ENCODE data around the gene PXDN.

Gene PXDN

DNA sequence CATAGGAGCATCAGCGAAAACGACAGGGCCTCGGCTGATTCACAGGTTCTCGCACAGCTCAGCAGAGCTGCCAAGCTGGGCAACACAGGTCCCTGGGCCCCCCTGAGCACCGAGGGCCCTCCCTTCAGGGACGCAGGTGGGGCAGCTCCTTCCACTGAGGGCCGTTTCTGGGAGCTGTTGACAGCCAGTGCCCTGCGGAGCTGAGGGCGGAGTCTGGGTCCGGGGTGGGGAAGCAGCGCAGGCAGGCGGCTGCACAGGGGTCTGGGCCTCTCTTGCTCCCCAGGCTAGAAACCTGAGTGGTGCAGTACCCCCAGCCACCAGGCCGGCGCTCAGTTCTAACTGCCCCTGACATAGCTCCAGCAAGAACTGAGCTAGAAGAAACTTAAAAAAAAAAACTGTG lies 65.7 kb downstream of the PXDN start:
- Histone ChIP-seq H3K27ac (no peak overlapping the region), H3K4me3 (no peak overlapping the region)

DNA sequence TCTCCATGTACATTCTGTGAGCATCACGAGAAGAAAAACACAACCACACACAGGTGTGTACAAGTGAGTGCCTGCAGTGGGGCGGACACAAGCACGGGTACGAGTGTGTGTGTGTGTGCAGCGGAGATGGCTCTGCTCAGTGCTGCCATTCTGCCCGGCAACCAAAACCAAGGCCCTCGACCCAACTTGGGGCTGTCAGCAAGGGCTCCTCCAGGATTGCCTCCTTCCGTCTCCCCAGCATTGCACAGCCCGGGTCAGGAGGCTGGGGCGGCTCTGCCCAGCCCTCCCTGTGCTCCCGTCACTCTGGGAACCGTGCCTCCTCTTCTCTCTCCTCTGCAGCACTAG lies 66.5 kb downstream of the PXDN start:
- H3K27ac ChIP-seq: no peak overlapping the region
- H3K4me3 ChIP-seq: no peak overlapping the region

DNA sequence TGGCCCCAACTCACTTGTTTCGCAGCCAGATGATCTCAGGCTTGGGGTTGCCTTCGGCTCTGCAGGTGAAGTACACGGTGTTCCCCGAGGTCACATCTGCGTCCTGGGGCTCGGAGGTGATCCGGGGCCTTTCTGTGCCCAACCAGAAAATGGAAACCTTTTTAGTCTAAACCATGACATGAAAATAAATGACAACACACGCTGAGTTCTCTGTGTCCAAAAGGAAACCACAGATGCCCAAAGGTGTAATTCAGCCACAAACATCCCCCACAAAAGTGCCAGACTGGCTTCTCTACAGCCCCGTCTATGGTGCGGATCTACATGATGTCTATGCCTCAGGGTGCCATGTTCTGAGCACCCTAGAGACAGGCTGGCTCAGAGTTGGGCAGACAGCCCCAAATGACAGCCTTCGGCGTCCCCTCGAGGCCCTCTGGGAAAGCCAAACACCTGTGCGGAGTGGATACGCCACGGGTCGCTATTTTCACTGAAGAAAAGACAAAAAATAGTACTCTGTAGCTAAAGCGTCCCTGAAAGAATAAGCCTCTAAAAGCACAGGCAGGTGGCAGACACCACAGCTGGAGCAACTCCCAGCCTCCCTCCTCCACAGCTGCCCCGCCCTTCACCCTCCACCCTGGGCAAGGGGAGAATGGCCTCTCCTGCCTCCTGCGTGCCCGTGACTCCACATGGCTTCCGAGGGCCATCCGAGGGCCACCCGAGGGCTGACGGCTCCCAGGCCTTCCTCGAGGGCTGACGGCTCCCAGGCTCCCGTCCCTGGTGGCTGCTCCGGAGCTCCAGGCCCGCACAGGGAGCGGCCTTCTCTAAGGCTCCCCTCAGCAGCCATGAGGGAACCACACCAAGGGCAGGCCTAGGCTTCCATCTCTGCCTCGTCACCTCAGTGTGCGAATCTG lies 67.1 kb downstream of the PXDN start:
- Histone ChIP-seq H3K4me3 (no peak overlapping the region), H3K27ac (no peak overlapping the region)

DNA sequence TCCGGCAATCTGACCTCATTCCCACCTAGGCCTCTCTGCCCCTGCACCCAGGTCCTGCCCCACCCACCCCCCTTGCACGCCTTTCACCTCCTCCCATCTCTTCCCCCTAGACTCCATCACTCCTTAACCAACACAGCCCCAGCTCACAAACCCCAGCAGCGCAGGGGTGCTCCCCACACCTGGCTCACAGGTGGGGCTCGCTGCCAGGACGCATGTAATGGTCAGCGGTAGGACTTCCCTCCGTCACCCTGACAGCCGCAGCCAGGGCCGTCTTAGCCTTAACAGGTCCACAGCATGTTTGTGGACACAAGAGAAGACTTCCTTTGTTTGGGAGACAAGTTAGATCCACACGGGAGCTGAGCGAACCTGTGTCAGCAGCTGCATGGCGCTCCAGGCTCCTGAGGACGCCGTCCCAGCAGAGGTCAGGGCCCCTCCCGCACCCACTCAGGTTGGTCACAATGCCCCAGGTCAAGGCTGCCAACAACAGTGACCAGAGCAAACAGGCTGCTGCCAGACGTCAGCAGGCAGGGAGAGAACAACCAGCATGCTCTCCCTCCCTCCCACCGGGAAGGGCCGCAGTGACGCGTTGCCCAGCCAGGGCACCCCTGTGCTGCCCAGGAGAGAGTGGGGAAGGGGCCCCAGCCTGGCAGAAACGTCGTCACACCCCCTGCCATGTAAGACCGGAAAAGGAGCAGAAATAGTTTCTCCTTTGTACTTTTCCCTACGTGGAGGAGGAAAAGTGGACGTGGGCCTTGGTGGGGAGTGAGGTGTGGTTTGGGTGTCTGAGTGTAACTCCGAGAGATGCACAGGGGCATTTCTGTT lies 68.0 kb downstream of the PXDN start:
- Histone ChIP-seq H3K27ac (no peak overlapping the region), H3K4me3 (no peak overlapping the region)

DNA sequence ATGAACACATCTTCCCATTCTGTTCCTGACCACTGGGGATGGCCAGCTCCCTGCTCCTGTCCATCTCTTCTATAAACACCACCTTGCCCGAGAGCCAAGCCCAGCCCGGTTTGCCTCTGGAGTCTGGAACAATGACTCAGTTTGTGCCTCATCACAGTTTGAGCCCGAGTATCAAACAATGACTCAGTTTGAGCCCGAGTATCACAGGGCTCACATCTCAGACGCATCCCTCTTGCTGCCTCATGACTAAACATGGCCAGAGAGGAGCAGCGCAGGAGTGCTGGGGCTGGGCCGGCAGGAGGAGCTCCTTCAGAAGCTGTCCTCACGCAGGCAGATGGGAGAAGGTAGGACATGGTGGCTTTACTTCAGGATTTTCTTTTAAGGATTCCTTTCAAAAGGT lies 68.7 kb downstream of the PXDN start:
- H3K4me3 ChIP-seq: no peak overlapping the region
- no peak overlapping the region for H3K27ac ChIP-seq

DNA sequence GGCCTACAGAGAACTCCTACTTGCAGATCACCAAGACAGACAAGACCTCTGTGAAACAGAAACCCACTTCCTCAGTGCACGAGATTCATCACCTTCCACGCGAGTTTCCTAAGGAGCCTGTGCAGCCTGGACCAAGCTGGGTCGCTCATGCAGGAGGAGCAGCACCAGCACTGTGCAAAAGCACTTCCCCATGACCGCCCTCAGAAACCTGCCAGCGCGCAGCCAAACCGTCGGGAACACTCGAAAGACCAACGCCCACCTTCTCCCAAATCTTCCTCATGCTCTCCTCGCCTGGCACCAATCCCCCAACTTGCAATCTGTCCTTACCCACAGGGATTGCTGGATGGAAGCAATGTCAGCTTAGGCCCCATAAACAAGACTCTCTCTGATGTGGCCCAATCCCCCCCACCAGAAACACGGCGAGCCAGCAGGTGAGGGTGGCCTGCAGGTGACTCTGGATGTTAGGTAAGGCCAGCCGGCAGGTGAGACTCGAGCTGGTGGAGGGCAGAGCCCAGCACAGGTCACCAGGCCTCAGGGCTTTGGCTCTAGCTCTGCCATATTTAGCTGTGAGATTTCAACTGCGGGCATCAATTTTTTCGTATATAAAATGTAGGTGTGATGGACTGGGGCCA lies 69.4 kb downstream of the PXDN start:
- Histone ChIP-seq H3K27ac (no peak overlapping the region), H3K4me3 (no peak overlapping the region)

DNA sequence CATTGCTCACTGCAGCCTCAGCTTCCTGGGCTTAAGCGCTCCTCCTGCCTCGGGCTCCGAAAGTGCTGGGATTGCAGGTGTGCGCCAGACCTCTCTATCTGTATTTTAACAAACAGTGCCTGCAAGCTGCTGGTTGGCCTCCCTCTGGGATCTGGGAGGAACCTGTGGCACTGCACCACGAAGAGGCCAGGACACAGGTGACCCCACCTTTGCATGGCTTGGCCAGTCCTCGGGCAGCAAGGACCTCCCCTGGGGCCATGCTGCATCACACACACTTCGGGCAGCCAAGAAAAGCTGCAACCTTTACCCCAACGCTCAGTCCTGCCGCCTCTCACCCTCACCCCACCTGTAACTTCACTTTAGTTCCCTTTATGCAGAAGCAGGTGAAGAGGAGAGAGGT lies 70.0 kb downstream of the PXDN start:
- Histone ChIP-seq H3K4me3 (no peak overlapping the region), H3K27ac (no peak overlapping the region)

DNA sequence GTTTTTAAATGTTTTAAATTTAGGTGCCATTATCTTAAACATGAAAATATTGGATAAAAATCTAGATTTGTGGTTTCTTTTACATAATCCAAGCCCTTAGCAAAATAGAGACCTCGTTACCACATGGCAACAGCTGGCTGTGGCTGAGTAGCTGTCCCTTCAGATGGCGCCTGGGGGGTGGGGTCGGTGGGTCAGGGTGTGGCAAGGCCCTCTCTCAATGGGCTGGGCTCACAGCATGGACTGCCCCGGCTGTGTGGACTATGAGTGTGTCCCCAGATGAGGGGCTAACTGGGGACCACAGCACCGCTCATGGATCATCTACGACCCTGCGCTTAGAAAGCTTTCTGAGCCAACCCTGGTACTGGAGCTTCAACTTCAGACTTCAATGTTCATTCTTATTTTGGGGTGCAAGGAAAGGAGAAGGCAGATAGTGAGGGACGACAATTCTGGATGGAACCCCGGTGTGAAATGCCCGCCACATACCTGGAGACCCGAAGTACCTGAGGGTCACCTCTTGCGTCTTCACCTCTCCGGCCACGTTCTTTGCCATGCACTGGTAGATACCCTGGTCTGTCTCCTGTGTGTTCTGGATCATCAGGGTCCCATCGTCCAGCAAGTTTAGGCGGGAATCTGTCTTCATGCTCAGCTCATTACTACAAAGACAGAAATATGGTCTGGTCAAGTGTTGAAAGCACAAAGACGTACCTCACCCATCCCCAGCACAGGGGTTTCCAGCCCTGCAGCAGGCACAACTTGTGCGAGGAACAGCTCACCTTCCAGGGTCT lies 71.0 kb downstream of the PXDN start:
- H3K27ac ChIP-seq: no peak overlapping the region
- H3K4me3 ChIP-seq: no peak overlapping the region

DNA sequence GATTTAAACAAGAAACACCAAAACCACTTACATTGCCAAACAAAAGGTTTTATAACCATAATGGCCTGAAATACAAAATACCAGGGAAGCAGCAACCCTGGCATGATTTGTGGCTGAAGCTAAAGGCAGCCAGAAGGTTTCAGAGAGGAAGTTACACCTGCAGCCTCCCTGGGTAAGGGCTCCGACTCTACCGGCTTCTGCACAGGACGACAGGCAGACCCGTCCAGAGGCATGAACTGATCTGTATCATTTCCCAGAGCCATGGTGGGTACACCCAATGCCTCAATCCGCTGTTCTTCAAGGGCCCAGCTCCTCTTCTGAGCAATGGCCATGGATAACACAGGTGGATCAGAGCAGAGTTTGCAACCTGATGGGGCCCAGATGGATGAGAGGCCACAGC lies 71.6 kb downstream of the PXDN start:
- H3K4me3 ChIP-seq: no peak overlapping the region
- H3K27ac ChIP-seq: no peak overlapping the region

DNA sequence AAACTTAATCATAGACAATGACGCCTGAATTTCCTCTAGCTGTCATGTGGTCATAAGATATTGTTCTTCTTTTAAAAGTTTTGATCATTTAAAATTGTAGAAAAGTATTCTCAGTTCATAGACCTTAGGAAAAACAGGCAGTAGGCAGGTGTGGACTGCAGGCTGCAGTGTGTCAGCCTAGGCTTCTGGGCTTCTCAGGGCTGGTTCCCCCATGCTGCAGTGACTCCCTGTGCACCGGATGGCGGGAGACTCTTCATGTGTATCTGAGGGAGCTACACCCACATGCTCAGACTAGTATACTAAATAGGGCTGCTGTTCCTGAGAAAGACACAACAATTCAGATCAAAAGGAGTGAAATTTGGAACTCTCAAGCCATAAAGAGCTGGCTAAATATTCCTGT lies 72.4 kb downstream of the PXDN start:
- Histone ChIP-seq H3K4me3 (no peak overlapping the region), H3K27ac (no peak overlapping the region)

DNA sequence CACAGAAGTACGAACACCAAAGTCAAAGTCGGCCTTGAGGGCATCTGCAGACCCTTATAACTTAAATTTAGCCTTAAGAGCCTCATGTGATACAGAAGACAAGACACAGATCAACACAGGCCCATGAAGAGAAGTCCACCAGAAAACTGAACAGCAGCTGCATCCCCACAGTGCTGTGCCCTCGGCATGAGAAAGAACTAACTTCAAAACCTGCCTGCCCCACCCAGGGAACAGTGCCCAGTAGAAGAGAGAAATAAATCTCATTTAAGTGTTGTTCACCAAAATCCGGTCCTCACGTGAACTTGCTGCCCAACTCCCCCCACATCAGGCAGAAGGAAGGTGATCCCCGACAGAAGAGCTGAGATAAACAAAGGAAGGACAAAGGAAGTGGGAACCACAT lies 73.7 kb downstream of the PXDN start:
- H3K4me3 ChIP-seq: no peak overlapping the region
- no peak overlapping the region for H3K27ac ChIP-seq

DNA sequence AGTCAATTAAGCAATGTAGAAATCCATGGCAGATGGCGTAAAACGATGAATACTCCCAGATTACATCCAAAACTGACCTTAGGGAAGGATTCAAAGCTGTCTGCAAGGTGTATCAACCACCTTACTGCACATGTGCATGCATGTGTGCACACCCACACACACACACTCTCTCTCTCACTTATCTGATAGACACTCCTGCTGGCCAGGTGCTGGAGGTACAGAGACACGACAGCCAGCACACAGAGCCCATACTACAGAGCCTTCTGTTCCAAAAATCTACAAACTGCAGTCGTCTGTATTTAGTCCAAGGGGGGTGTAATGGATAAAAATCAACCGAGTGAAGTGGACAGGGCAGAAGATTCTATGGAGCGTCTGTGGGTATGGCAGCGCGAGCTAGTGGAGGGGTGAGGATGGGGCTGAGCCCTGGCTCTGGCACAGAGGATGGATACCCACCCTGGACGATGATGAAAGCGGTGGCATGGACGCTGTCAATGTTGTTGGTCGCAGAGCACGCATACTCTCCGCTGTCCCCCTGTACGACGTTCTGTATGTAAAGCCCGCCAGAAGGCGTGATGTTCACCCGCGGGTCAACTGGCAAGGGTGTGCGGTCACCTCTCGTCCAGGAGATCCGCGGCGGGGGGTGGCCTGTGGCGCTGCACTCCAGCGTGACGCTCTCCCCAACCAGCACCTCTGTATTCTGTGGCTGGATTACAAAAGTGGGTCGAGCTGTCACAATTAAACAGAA lies 78.4 kb downstream of the PXDN start:
- no peak overlapping the region for H3K27ac ChIP-seq
- H3K4me3 ChIP-seq: no peak overlapping the region

DNA sequence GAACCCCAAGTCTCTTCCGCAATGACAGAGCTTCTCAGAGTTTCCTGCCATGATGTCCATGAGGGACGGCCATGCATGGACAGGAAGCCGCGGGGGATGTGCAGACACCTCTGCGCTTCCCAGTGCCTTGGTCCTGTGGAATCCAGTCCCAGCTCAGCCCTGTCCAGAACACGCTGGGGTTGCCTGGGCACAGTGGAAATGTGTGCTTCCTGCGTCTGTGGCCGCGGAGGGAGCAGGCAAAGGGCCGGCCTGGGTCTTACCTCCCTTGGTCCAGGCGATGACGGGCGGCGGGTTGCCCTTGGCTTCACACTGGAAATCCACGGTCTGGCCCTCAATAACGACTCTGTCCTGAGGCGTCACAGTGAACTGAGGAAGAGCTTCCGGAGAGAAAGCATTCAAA lies 79.6 kb downstream of the PXDN start:
- H3K4me3 ChIP-seq: no peak overlapping the region
- H3K27ac ChIP-seq: no peak overlapping the region

DNA sequence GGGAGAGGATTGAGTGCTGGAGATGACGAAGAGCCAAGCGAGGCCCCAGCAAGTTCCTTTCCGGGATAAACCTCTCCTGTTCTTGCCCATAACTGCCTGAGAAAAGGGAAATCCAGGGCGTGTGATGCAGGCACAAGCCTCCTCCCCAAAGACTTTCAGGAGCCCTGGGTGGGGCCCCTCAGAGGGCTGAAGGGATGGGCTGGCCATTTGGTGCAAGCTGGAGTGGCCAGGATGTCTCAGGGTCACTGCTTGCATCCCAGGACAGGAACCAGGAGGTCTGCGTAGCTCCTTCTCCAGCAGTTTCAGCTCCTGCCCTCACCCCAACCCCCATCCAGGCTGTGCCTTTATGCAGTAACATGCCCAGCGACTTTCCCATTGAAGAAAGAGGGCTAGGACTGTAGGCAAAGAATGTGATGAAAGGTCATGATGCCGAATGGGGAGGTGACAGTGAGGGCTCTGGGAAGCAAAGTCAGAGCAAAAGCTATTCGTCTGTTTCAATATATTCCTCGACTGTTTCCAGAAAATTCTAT lies 80.2 kb downstream of the PXDN start:
- no peak overlapping the region for H3K4me3 ChIP-seq

DNA sequence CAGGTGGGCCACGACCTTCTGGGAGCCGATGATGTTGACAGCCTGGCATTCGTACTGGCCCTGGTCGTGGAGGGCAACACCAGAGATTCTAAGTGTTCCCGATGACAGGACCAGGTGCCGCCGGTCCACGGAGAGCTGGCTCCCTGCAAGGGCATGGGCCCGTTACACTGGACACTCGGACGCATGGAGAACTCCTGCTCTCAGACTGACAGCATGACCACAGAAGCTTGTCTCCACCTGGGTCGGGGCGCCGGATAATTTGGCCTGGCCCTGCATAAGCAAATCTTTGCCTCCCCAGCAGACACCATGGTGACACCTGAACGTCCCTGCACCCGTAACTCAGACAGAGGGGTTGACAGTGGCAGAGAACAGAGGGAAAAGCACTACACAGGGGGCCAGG lies 80.7 kb downstream of the PXDN start:
- Histone ChIP-seq H3K27ac (no peak overlapping the region), H3K4me3 (no peak overlapping the region)

More for the DNA sequence above, 80.2 kb downstream of the PXDN start:
- H3K27ac ChIP-seq: no peak overlapping the region

DNA sequence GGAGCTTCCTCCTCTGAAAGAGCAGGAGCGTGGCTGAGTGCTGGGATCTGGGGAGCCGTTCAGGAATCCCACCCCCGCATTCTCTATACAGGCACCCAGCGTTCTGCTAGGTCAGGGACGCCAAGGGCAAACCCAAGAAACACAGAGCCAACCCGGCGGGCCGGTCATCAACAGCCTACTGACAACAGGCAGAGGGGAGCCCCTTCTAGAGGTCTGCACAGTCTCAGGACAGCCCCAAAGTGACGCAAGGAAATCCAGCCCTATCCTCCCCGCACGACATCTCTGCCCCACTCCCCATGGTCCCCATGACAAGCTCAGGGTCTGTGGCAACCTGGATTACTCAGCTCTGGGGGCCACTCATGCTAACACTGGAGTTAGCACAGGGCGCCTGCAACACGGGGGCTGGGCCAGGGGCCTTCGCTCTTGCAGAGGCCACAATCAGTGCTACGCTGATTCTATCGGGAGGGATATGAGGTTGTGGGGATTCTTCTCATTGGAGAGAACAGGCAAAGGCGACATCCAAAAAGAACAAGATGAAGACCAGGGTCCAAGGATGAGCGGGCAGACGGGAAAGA lies 81.6 kb downstream of the PXDN start:
- H3K4me3 ChIP-seq: no peak overlapping the region
- no peak overlapping the region for H3K27ac ChIP-seq

DNA sequence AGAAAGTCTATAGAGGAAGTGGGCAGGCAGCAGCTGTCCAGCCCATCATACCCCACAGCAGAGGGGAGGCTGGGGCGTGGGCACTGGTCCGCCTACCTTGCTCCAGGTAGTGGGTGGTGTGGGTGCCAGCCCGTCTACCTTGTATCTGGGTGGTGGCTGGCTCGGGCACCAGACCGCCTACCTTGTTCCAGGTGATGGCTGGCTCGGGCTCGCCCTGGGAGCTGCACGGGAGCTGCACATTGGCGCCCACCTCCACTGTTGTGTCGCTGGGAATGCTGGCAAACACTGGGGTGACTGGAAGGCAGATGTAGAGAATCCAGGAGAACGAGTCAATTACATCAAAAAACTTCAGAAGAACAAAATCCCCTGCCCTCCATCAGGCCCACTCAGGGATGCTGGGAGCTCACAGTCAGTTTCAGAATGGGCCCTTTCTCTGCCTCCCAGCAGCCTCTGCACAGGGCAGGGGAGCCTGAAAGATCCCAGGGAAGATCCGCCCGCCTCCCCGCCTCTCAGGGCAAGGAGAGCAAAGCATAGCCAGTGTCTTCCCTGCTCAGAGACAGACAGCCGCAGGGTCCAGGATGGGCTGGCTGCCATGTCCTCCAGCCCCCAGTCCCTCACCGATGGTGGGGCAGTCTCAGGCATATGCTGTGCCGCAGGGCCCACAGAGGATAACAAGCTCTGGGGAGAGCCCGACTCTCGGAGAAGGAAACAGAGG lies 82.3 kb downstream of the PXDN start:
- H3K27ac ChIP-seq: no peak overlapping the region
- no peak overlapping the region for H3K4me3 ChIP-seq

Measured in skin epidermis (tissue), 12 donors.